Measurements from ENCODE around the gene CTIF.

The CTIF gene

GRCh38 chr18:48655508-48655907 is 116.7 kb downstream of the CTIF start:
- FAIRE-seq, result no peak
- DNase-seq (ENCODE audit: insufficient read length, low spot score), result no peak
- no peak for TF ChIP-seq POU2F2 (IDR thresholded peaks at IDR 0.05; ENCODE audit: low read depth, low read length)
- TF ChIP-seq TAF1 (IDR thresholded peaks at IDR 0.05; ENCODE audit: low read depth, low read length), result no peak
- no peak for TF ChIP-seq SPI1 (IDR thresholded peaks at IDR 0.05; ENCODE audit: low read depth, low read length)
- TF ChIP-seq PAX5 (IDR thresholded peaks at IDR 0.05; ENCODE audit: insufficient read depth, low read length, severe bottlenecking), result no peak
- TF ChIP-seq POLR2AphosphoS5 (IDR thresholded peaks at IDR 0.05; ENCODE audit: low read depth, low read length), result no peak
- no peak for TF ChIP-seq POLR2A (IDR thresholded peaks at IDR 0.05; ENCODE audit: low read depth, low read length)

DNA sequence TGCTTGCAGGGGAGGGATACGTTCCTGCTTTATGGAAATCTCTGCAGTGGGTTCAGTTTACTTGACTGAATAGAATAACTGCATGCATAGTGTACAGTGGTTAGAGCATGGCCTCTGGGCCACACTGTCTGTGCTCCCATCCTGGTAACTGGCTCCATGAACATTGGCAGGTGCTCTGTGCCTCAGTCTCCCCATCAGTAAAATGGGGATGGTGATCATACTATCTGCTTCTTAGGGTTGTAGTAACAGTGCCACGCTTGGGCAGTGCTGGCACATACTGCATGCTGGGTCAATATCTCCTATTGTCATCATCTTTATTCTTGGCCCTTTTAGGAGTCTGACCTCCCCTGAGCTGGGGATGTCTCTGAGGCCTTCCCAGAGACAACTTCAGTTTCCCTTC is 117.3 kb downstream of the CTIF start:
- no peak for FAIRE-seq
- TF ChIP-seq POLR2A (IDR thresholded peaks at IDR 0.05; ENCODE audit: low read depth, low read length), result no peak
- no peak for TF ChIP-seq POU2F2 (IDR thresholded peaks at IDR 0.05; ENCODE audit: low read depth, low read length)
- no peak for TF ChIP-seq PAX5 (IDR thresholded peaks at IDR 0.05; ENCODE audit: insufficient read depth, low read length, severe bottlenecking)
- TF ChIP-seq TAF1 (IDR thresholded peaks at IDR 0.05; ENCODE audit: low read depth, low read length), result no peak
- TF ChIP-seq POLR2AphosphoS5 (IDR thresholded peaks at IDR 0.05; ENCODE audit: low read depth, low read length), result no peak
- no peak for TF ChIP-seq SPI1 (IDR thresholded peaks at IDR 0.05; ENCODE audit: low read depth, low read length)
- DNase-seq (ENCODE audit: insufficient read length, low spot score), result no peak

DNA sequence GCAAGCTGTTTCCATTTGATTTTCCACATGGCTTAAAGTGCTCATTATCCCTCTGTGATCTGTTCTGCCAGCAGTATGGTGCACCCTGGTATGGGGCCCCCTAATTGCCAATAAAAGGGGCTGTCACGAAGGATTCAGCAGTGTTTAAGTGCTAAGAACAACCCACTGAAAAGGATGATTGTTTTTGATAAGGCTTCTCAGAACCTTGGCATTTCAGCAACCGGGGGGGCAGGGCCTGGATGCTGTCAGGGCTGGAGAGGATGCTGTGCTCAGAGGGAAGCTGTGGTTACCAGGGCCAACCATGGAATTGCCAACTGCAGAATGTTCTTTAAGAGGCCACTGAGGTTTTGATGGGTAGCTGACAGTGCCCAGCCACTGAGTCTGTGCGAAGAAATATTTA is 117.8 kb downstream of the CTIF start:
- FAIRE-seq, result no peak
- TF ChIP-seq POLR2AphosphoS5 (IDR thresholded peaks at IDR 0.05; ENCODE audit: low read depth, low read length), result no peak
- no peak for DNase-seq (ENCODE audit: insufficient read length, low spot score)

- FAIRE-seq, result no peak
- TF ChIP-seq SPI1 (IDR thresholded peaks at IDR 0.05; ENCODE audit: low read depth, low read length), result no peak
- TF ChIP-seq PAX5 (IDR thresholded peaks at IDR 0.05; ENCODE audit: insufficient read depth, low read length, severe bottlenecking), result no peak
- TF ChIP-seq POLR2AphosphoS5 (IDR thresholded peaks at IDR 0.05; ENCODE audit: low read depth, low read length), result no peak
- no peak for TF ChIP-seq POU2F2 (IDR thresholded peaks at IDR 0.05; ENCODE audit: low read depth, low read length)
- TF ChIP-seq TAF1 (IDR thresholded peaks at IDR 0.05; ENCODE audit: low read depth, low read length), result no peak
- TF ChIP-seq POLR2A (IDR thresholded peaks at IDR 0.05; ENCODE audit: low read depth, low read length), result no peak
- no peak for DNase-seq (ENCODE audit: insufficient read length, low spot score)
These were observed 118.8 kb downstream of the CTIF start for GRCh38 chr18:48657447-48658120.

GRCh38 chr18:48658721-48659120 is 119.9 kb downstream of the CTIF start:
- no peak for DNase-seq (ENCODE audit: insufficient read length, low spot score)
- no peak for TF ChIP-seq POLR2A (IDR thresholded peaks at IDR 0.05; ENCODE audit: low read depth, low read length)
- TF ChIP-seq TAF1 (IDR thresholded peaks at IDR 0.05; ENCODE audit: low read depth, low read length), result no peak
- TF ChIP-seq SPI1 (IDR thresholded peaks at IDR 0.05; ENCODE audit: low read depth, low read length), result no peak
- no peak for TF ChIP-seq POLR2AphosphoS5 (IDR thresholded peaks at IDR 0.05; ENCODE audit: low read depth, low read length)
- no peak for TF ChIP-seq PAX5 (IDR thresholded peaks at IDR 0.05; ENCODE audit: insufficient read depth, low read length, severe bottlenecking)
- no peak for TF ChIP-seq POU2F2 (IDR thresholded peaks at IDR 0.05; ENCODE audit: low read depth, low read length)
- FAIRE-seq, result no peak

GRCh38 chr18:48659188-48660009 is 120.6 kb downstream of the CTIF start:
- DNase-seq (ENCODE audit: insufficient read length, low spot score), result no peak
- no peak for FAIRE-seq
- TF ChIP-seq PAX5 (IDR thresholded peaks at IDR 0.05; ENCODE audit: insufficient read depth, low read length, severe bottlenecking), result no peak
- TF ChIP-seq TAF1 (IDR thresholded peaks at IDR 0.05; ENCODE audit: low read depth, low read length), result no peak
- TF ChIP-seq POU2F2 (IDR thresholded peaks at IDR 0.05; ENCODE audit: low read depth, low read length), result no peak
- no peak for TF ChIP-seq SPI1 (IDR thresholded peaks at IDR 0.05; ENCODE audit: low read depth, low read length)
- TF ChIP-seq POLR2AphosphoS5 (IDR thresholded peaks at IDR 0.05; ENCODE audit: low read depth, low read length), result no peak

- no peak for FAIRE-seq
- DNase-seq (ENCODE audit: insufficient read length, low spot score), result no peak
- TF ChIP-seq POU2F2 (IDR thresholded peaks at IDR 0.05; ENCODE audit: low read depth, low read length) (no peak), TAF1 (IDR thresholded peaks at IDR 0.05; ENCODE audit: low read depth, low read length) (no peak), PAX5 (IDR thresholded peaks at IDR 0.05; ENCODE audit: insufficient read depth, low read length, severe bottlenecking) (no peak), SPI1 (IDR thresholded peaks at IDR 0.05; ENCODE audit: low read depth, low read length) (no peak), POLR2AphosphoS5 (IDR thresholded peaks at IDR 0.05; ENCODE audit: low read depth, low read length) (no peak), POLR2A (IDR thresholded peaks at IDR 0.05; ENCODE audit: low read depth, low read length) (no peak)
These were observed 121.8 kb downstream of the CTIF start for GRCh38 chr18:48660346-48661228.

GRCh38 chr18:48661421-48661820 is 122.6 kb downstream of the CTIF start:
- TF ChIP-seq POLR2A (IDR thresholded peaks at IDR 0.05; ENCODE audit: low read depth, low read length) (no peak), TAF1 (IDR thresholded peaks at IDR 0.05; ENCODE audit: low read depth, low read length) (no peak), SPI1 (IDR thresholded peaks at IDR 0.05; ENCODE audit: low read depth, low read length) (no peak), POU2F2 (IDR thresholded peaks at IDR 0.05; ENCODE audit: low read depth, low read length) (no peak), POLR2AphosphoS5 (IDR thresholded peaks at IDR 0.05; ENCODE audit: low read depth, low read length) (no peak), PAX5 (IDR thresholded peaks at IDR 0.05; ENCODE audit: insufficient read depth, low read length, severe bottlenecking) (no peak)
- DNase-seq (ENCODE audit: insufficient read length, low spot score) (no peak), FAIRE-seq (no peak)

Data from GM12891 (cell line).